ENCODE results near the gene RHOD.

GRCh38 chr11:67113231-67113721, 56.6 kb downstream of the RHOD start:
- TF ChIP-seq CTCF (IDR thresholded peaks at IDR 0.05; ENCODE audit: insufficient read depth, low read depth, low read length) = no peak
- TF ChIP-seq EZH2 (IDR thresholded peaks at IDR 0.05; ENCODE audit: insufficient read depth, low read length) = no peak

All from astrocyte (in vitro differentiated cells and primary cell).